GM19351 (cell line): Measurements from ENCODE around the gene HHEX.
"Not testable (repeated sequence)": the region's sequence is repeated elsewhere in the genome, so short reads cannot be mapped to it uniquely, and the experiment has no call there.

Experiments
- ATAC-seq: cut with Tn5 transposase; IDR thresholded peaks from one replicate; pipeline ENCODE4 v1.9.1; 2021; ENCODE audit warnings: mild to moderate bottlenecking, moderate library complexity; ENCODE audit not compliant: unreplicated experiment

The HHEX gene

GRCh38 chr10:92689663-92690210 is at the start of gene HHEX:
HHEX (plus strand) TSS chr10:92689955; CDS start chr10:92689987, 32 bp downstream.
- peak; percentile 68 for ATAC-seq

DNA sequence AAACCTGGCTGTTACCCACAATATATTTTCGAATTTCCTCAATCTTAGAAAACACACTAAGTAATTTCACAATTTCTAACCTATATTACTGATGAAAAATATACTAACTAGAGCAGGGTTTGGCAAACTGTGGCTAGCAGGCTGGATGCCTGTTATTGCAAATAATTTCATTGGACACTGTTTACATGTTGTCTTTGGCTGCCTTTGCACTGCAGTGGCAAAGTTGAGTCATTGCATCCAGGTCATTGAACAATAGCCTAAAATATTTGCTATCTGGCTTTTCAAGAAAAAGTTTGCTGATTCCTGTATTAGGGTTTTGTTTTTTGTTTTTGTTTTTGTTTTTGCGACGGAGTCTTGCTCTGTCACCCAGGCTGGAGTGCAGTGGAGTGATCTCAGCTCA is 49.6 kb upstream of the HHEX start:
- ATAC-seq: no peak

GRCh38 chr10:92641492-92641891 is 48.3 kb upstream of the HHEX start:
- no peak for ATAC-seq

- ATAC-seq: no peak
Observed at GRCh38 chr10:92644921-92645320, 44.8 kb upstream of the HHEX start.

DNA sequence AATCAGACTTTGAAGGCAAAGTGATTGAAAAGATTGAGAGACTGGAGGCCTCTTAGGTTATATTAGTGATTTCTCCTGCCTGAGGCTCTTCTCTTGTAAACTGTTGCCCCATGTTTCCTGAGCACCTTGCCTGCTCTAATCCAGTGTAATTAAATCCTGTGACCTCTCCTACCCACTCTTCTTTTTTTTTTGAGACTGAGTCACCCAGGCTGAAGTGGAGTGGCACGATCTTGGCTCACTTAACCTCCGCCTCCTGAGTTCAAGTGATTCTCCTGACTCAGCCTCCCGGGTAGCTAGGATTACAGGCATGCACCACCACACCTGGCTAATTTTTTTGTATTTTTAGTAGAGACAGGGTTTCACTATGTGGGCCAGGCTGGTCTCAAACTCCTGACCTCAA is 38.9 kb upstream of the HHEX start:
- ATAC-seq: not testable (repeated sequence)

- ATAC-seq: no peak
Observed at GRCh38 chr10:92655426-92655825, 34.3 kb upstream of the HHEX start.

DNA sequence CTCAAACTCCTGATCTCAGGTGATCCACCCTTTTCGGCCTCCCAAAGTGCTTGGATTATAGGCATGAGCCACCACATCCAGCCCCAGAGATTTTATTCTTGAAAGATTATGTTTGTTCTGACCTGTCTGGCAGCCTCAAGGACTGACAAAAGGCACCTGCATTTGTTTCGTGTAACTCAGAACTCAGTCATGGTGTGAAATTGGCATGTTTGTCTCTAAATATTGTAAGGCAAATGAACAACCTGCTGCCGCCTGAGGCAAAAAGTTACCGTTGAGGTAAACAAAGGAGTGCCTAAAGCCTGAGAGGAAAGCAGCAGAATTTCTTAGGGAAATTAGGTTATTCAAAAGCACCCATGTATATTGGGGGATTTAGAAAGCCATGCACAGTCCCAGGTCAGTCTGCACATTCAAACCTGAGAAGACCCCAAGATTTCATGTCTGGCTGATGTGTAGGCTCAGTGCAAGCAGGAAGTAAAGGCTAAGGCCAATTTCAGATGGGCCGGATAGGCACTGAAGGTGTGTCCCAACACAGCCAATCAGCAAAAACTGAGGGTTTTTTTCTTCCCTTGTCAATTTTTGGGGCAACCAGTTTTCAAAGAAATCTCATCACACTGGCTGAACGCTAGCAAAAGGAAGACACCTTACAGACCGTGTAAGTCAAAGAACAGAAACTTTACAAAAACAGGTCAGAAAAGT is 33.3 kb upstream of the HHEX start:
- no peak for ATAC-seq

DNA sequence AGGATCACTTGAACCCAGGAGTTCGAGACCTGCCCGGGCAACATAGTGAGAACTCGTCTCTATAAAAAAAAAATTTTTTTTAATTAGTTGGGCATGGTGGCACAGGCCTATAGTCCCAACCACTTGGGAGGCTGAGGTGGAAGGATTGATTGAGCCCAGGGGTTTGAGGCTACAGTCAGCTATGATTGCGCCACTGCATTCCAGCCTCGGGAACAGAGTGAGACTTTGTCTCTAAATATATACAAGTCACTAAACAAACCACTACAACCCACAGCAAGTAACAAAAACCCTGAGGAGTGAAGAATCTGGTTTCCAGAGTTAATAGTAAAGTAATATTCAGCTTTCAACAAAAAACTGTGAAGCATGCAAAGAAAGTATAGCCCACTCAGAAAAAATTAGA is 32.7 kb upstream of the HHEX start:
- ATAC-seq: no peak

- ATAC-seq: no peak
Observed at GRCh38 chr10:92662848-92663247, 26.9 kb upstream of the HHEX start.

- no peak for ATAC-seq
Observed at GRCh38 chr10:92664322-92664721, 25.4 kb upstream of the HHEX start.

DNA sequence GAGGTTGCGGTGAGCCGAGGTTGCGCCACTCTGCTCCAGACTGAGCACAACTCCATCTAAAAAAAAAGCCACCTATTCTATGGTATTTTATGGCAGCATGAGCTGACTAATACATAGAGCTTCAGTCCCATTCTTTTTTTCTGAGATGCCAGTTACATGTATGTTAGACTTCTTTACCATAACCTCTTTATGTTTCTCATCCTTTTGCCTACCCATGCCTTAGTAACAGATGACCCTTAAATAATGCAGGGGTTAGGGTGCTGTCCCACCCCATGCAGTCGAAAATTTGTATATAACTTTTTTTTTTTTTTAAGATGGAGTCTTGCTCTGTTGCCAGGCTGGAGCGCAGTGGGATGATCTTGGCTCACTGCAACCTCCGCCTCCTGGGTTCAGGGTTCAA is 22.7 kb upstream of the HHEX start:
- no peak for ATAC-seq

DNA sequence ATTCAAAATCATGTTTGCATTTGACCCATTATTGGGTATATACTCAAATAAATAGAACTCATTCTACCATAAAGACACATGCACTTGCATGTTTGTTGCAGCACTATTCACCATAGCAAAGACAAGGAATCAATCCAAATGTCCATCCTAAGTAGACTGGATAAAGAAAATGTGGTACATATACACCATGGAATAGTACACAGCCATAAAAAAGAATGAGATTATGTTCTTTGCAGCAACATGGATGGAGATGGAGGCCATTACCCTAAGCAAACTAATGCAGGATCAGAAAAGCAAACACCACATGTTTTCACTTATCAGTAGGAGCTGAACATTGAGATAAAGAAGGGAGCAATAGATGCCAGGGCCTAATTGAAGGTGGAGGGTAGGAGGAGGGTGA is 12.0 kb upstream of the HHEX start:
- ATAC-seq: no peak

- no peak for ATAC-seq
Observed at GRCh38 chr10:92678206-92678605, 11.5 kb upstream of the HHEX start.

- no peak for ATAC-seq
Observed at GRCh38 chr10:92681306-92681834, 8.4 kb upstream of the HHEX start.

- ATAC-seq: no peak
Observed at GRCh38 chr10:92688573-92688926, 1.2 kb upstream of the HHEX start.

DNA sequence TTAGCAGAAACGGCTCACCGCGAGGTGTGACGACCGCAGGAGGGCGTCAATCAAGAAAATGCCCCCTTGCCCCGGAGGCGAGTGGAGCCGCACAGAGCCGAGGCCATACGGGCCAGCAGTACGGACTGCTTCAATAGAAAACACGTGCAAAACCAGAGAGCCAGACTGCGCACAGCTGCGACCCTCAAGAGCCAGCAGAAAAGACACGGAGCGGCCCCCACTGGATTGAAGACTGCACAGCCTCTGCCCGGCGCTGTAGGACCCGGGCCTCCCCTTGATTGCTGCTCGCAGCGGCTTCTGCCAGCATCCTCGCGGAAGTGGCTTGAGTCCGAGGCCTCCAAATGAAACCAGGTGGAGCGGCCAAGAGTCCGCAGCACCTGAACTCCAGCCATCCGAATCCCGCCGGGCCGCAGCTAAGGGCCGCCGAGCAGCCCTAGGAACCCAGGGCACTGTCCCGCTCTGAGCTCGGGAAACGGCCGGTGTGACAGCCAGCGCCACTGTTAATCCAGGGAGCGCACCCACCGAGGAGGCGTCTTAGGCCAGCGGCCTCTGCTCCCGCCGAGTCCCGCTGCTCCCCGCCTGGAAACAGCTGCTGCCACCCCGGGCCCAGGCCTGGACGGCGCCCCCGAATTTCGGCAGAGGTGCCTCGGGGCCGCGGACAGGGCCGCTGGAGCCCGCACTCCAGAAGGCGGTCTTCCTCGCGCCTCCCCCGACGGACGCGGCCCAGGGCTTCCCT is 660 bp upstream of the HHEX start:
- peak; percentile 27 for ATAC-seq

GRCh38 chr10:92690211-92690914 is 608 bp downstream of the HHEX start:
- ATAC-seq: peak; percentile 39

- ATAC-seq: no peak
Observed at GRCh38 chr10:92690915-92691590, 1.3 kb downstream of the HHEX start.

GRCh38 chr10:92691591-92692079 is 1.9 kb downstream of the HHEX start:
- ATAC-seq: no peak

DNA sequence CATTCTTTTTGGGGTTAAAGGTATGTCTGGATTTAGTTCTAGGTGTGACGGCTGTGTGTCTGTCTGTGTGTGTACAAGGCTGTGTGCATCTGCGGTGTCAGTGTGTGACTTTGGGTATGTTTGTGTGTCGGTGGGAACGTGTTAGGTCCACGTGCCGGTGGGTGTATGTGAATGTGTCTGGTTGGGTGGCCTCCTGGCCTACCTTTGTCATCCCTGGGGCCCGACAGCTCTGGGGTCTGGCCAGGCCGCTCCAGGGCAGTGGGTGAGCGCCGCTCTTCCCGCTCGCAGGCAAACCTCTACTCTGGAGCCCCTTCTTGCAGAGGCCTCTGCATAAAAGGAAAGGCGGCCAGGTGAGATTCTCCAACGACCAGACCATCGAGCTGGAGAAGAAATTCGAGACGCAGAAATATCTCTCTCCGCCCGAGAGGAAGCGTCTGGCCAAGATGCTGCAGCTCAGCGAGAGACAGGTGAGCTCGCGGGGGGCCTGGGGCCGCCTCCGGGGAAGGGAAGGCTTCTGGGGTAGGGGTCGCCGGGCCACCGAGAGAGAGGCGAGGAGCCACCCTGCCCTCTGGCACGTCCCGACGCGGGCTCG is 2.4 kb downstream of the HHEX start:
- ATAC-seq: no peak
